ENCODE data around the gene PAH. TPM values are rescaled to one million over a fixed set of nuclear protein-coding genes. Genes with fewer than 3 reads are reported as not detected.

The PAH gene
- total and polyA plus RNA-seq, 2 of the 8 experiments (the other 6 are each of a cell fraction or from before 2014, with no cell fraction given) = 3.9 to 9.0 TPM

GRCh38 chr12:102885043-102885932 is 31.8 kb downstream of the PAH start (continued):
- TF ChIP-seq POLR2A (IDR thresholded peaks at IDR 0.05; ENCODE audit: control extremely low read depth in 1 of 2, low read depth in 2 of 2, low read length in 2 of 2) = no peak
- no peak for TF ChIP-seq RFX5 (IDR thresholded peaks at IDR 0.05; ENCODE audit: borderline replicate concordance, low read depth, low read length)
- TF ChIP-seq TEAD4 (IDR thresholded peaks at IDR 0.05; ENCODE audit: low read depth, low read length) = no peak
- TF ChIP-seq PHF8 (conservative IDR thresholded peaks at IDR 0.05; ENCODE audit: low read depth, low read length) = no peak

Data from H1 (cell line).